ENCODE results near the gene OR5AN1. TPM values are rescaled to one million over a fixed set of nuclear protein-coding genes. Genes with fewer than 3 reads are reported as not detected.
A peak's percentile ranks its signal among the peaks of the same experiment; 100 is the strongest.

OR5AN1 gene
- polyA plus RNA-seq, 2 of the 4 experiments (the other 2 are of a cell fraction) = not detected

DNA sequence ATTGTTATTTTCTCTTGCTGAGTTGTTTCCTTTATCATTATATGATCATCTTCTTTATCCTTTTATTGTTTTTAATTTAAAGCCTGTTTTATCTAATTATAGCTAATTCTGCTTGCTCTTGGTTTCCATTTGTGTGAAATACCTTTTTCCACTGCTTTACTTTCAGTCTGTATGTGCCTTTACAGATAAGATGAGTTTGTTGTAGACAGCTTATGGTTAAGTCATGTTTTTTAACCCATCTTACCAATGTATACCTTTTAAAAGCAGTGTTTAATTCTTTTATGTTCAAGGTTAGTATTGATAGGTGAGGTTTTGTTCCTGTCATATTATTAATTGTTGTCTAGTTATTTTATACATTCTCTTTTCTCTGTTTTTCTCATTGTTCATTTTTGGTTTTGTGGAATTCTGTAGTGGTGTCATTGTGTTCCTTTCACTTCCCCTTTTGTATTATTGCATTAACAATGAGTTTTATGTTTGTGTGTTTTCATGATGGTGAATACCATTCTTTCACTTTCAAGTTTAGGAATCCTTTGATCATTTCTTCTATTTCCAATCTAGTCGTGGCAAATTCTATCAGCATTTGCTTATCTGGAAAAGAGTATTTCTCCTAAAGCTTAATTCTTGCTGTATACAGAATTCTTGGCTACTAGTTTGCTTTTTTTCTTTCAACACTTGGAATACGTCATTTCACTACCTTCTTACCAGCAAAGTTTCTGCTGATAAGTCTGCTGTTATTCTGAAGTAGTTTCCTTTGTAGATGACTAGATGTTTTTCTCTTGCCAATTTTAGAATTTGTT is 21.8 kb downstream of the OR5AN1 start:
- FAIRE-seq (peak; percentile 49), ATAC-seq (no peak), DNase-seq (ENCODE audit: low read depth in 1 of 2, low spot score in 1 of 2) (no peak)
- 1% methylated on average over 2 of the region's 2 CpGs for WGBS (ENCODE audit: missing lambda C conversion rate)
- no peak overlapping the region for H3K4me3 ChIP-seq
- H3K4me1 ChIP-seq = no peaks in the 10 kb centered on the region
- H3K27ac ChIP-seq = no peak overlapping the region
- POLR2A ChIA-PET = no interaction called here
- CTCF ChIA-PET = no interaction called here
- no peaks in the 10 kb centered on the region for H3K9me3 ChIP-seq
- H3K4me2 ChIP-seq = no peak overlapping the region
- TF ChIP-seq ELK1 (IDR thresholded peaks at IDR 0.05; ENCODE audit: low read depth, low read length) (no peak), ZC3H11A (IDR thresholded peaks at IDR 0.05) (no peak), JUNB (IDR thresholded peaks at IDR 0.05) (no peak), PHF8 (IDR thresholded peaks at IDR 0.05; ENCODE audit: borderline replicate concordance, low read depth) (no peak), EHF (CRISPR knock-in tag; IDR thresholded peaks at IDR 0.05) (no peak), RFX5 (IDR thresholded peaks at IDR 0.05) (no peak), ESRRA (IDR thresholded peaks at IDR 0.05; ENCODE audit: borderline replicate concordance, low read length) (no peak), FOSB (CRISPR knock-in tag; IDR thresholded peaks at IDR 0.05) (no peak), REST (IDR thresholded peaks at IDR 0.05) (no peak), POLR2AphosphoS2 (conservative IDR thresholded peaks at IDR 0.05; ENCODE audit: low read length) (no peak), TFCP2L1 (CRISPR knock-in tag; IDR thresholded peaks at IDR 0.05) (no peak), TP53 (CRISPR knock-in tag; IDR thresholded peaks at IDR 0.05) (no peak), ZFP36 (IDR thresholded peaks at IDR 0.05; ENCODE audit: borderline replicate concordance, partially characterized antibody) (no peak), JUN (IDR thresholded peaks at IDR 0.05) (no peak), KDM1A (IDR thresholded peaks at IDR 0.05; ENCODE audit: low read depth) (no peak), GATA3 (IDR thresholded peaks at IDR 0.05; ENCODE audit: borderline replicate concordance) (no peak), ZSCAN20 (CRISPR knock-in tag; IDR thresholded peaks at IDR 0.05) (no peak), HES2 (IDR thresholded peaks at IDR 0.05) (no peak), CHD4 (IDR thresholded peaks at IDR 0.05; ENCODE audit: borderline replicate concordance) (no peak)
- TF ChIP-seq, protein P1, sequence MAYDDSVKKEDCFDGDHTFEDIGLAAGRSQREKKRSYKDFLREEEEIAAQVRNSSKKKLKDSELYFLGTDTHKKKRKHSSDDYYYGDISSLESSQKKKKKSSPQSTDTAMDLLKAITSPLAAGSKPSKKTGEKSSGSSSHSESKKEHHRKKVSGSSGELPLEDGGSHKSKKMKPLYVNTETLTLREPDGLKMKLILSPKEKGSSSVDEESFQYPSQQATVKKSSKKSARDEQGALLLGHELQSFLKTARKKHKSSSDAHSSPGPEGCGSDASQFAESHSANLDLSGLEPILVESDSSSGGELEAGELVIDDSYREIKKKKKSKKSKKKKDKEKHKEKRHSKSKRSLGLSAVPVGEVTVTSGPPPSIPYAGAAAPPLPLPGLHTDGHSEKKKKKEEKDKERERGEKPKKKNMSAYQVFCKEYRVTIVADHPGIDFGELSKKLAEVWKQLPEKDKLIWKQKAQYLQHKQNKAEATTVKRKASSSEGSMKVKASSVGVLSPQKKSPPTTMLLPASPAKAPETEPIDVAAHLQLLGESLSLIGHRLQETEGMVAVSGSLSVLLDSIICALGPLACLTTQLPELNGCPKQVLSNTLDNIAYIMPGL (CRISPR knock-in tag; IDR thresholded peaks at IDR 0.05; ENCODE audit: borderline replicate concordance) = no peak

DNA sequence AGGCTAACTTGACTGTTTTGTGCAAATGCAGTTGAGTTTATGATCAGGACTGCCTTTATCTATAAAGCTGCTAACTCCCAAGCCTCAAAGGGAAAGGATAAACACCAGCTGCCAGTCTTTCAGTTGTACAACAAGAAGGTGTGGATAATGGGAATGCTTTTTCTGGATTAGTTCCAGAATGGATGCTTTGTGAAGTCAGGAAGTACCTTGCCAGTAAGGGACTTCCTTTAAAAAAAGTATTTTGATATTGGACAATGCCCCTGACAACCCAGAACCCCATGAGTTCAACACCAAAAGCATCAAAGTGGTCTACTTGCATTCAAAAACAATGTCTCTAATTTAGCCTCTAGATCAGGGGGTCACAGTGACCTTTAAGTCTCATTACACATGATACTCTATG is 35.5 kb downstream of the OR5AN1 start:
- Histone ChIP-seq H3K4me3 (no peak overlapping the region), H3K4me2 (no peak overlapping the region), H3K9me3 (no peaks in the 10 kb centered on the region), H3K27ac (no peak overlapping the region), H3K4me1 (no peaks in the 10 kb centered on the region)
- ATAC-seq (no peak), FAIRE-seq (no peak), DNase-seq (ENCODE audit: low read depth in 1 of 2, low spot score in 1 of 2) (no peak)
- ChIA-PET POLR2A (no interaction called here), CTCF (interaction anchor here (1.0 kb wide), 2 partner anchors 9 to 23 kb away, joined by 3 read pairs; no protein-coding TSS in a partner anchor)
- TF ChIP-seq, protein P2, sequence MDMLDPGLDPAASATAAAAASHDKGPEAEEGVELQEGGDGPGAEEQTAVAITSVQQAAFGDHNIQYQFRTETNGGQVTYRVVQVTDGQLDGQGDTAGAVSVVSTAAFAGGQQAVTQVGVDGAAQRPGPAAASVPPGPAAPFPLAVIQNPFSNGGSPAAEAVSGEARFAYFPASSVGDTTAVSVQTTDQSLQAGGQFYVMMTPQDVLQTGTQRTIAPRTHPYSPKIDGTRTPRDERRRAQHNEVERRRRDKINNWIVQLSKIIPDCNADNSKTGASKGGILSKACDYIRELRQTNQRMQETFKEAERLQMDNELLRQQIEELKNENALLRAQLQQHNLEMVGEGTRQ (IDR thresholded peaks at IDR 0.05) = no peak
- TF ChIP-seq ZSCAN20 (CRISPR knock-in tag; IDR thresholded peaks at IDR 0.05) = no peak
- no peak for TF ChIP-seq BHLHE40 (IDR thresholded peaks at IDR 0.05; ENCODE audit: low read depth, low read length)
- no peak for TF ChIP-seq JUNB (IDR thresholded peaks at IDR 0.05)
- no peak for TF ChIP-seq FOXS1 (CRISPR knock-in tag; IDR thresholded peaks at IDR 0.05)
- no peak for TF ChIP-seq GATA3 (IDR thresholded peaks at IDR 0.05; ENCODE audit: borderline replicate concordance)
- no peak for TF ChIP-seq ZFP36 (IDR thresholded peaks at IDR 0.05; ENCODE audit: borderline replicate concordance, partially characterized antibody)
- TF ChIP-seq, protein P1 (CRISPR knock-in tag; IDR thresholded peaks at IDR 0.05; ENCODE audit: borderline replicate concordance) = no peak
- TF ChIP-seq NFE2L2 (conservative IDR thresholded peaks at IDR 0.05; ENCODE audit: low read length) = no peak
- TF ChIP-seq HEYL (CRISPR knock-in tag; IDR thresholded peaks at IDR 0.05) = no peak
- no peak for TF ChIP-seq HDAC2 (IDR thresholded peaks at IDR 0.05)
- TF ChIP-seq MAZ (IDR thresholded peaks at IDR 0.05; ENCODE audit: borderline replicate concordance, low read depth, low read length) = no peak
- TF ChIP-seq PHF8 (IDR thresholded peaks at IDR 0.05; ENCODE audit: borderline replicate concordance, low read depth) = no peak
- TF ChIP-seq NPAS2 (CRISPR knock-in tag; IDR thresholded peaks at IDR 0.05; ENCODE audit: borderline replicate concordance) = no peak

All from A549 (cell line).